H1 (cell line): Measurements from ENCODE around the gene AREG. TPM values are rescaled to one million over a fixed set of nuclear protein-coding genes. Genes with fewer than 3 reads are reported as not detected.

Experiments used
- CTCF ChIA-PET: fragments of 300-600 bp; sonication (Branson Sonifier 250); formaldehyde crosslinking; loops from one replicate; lab custom pipeline; 2021; ENCODE audit not compliant: partially characterized antibody; lab: Charles Lee
- POLR2A ChIA-PET: fragments of 300-600 bp; sonication (Branson Sonifier 250); formaldehyde crosslinking; loops from one replicate; lab custom pipeline; 2021; ENCODE audit warnings: inconsistent platforms; ENCODE audit not compliant: partially characterized antibody; lab: Charles Lee
- DNase-seq, 2 experiments: peaks; one replicate each; pipeline versions ENCODE4 v3.0.0 to v3.0.0-alpha.2; 2010 to 2022; ENCODE audit warnings: low spot score in 2 of 2, low read depth in 1 of 2, mixed read lengths in 1 of 2
- FAIRE-seq: peaks from 2 replicates; lab custom pipeline; 2011; peaks lifted over from hg19 to GRCh38; lab: Jason Lieb, UNC
- H2AFZ ChIP-seq: 2 replicates; pipeline ENCODE4 v1.8.1; 2012; ENCODE audit warnings: low read length, inconsistent platforms
- H2AK5ac ChIP-seq: 2 replicates; pipeline ENCODE4 v1.6.1; 2013; ENCODE audit warnings: low read depth, low read length
- H2BK120ac ChIP-seq: replicated peaks from 2 replicates; pipeline ENCODE3; 2013; ENCODE audit warnings: low read depth, low read length, inconsistent platforms
- H2BK12ac ChIP-seq: 2 replicates; pipeline ENCODE4 v1.6.1; 2013; ENCODE audit warnings: low read depth, low read length
- H2BK15ac ChIP-seq: 2 replicates; pipeline ENCODE4 v1.6.1; 2013; ENCODE audit warnings: low read length
- H2BK20ac ChIP-seq: 2 replicates; pipeline ENCODE4 v1.6.1; 2013; ENCODE audit warnings: low read length
- H2BK5ac ChIP-seq: 2 replicates; pipeline ENCODE4 v1.6.1; 2013; ENCODE audit warnings: low read depth, low read length
- H3K14ac ChIP-seq: 2 replicates; pipeline ENCODE4 v1.6.1; 2013; ENCODE audit warnings: inconsistent platforms; ENCODE audit not compliant: insufficient read length
- H3K18ac ChIP-seq: 2 replicates; pipeline ENCODE4 v1.6.1; 2013; ENCODE audit warnings: low read length; ENCODE audit errors: extremely low read depth
- H3K23ac ChIP-seq: 2 replicates; pipeline ENCODE4 v1.6.1; 2013; ENCODE audit warnings: inconsistent platforms; ENCODE audit not compliant: insufficient read length
- H3K23me2 ChIP-seq: 2 replicates; pipeline ENCODE4 v1.6.1; 2013; ENCODE audit warnings: low read depth, low read length
- H3K27ac ChIP-seq: 2 replicates; pipeline ENCODE4 v1.6.1; 2011; ENCODE audit warnings: low read depth, low read length, inconsistent platforms
- H3K27me3 ChIP-seq, 4 experiments: replicated peaks in 1 of 4; 1 replicate in 1 of 4; 2 replicates in 3 of 4; pipeline versions ENCODE4 v1.6.1 to v1.8.1; 2011 to 2013; ENCODE audit warnings: low read length in 3 of 4, mild to moderate bottlenecking in 3 of 4, inconsistent platforms in 2 of 4, mixed read lengths in 2 of 4, moderate library complexity in 1 of 4; ENCODE audit not compliant: control insufficient read depth in 3 of 4, insufficient read depth in 3 of 4; ENCODE audit errors: extremely low read depth in 1 of 4
- H3K36me3 ChIP-seq, 4 experiments: 2 replicates each; pipeline versions ENCODE4 v1.6.1 to v1.8.1; 2011 to 2013; ENCODE audit warnings: mild to moderate bottlenecking in 4 of 4, low read length in 3 of 4, moderate library complexity in 2 of 4, control low read depth in 1 of 4, inconsistent platforms in 1 of 4; ENCODE audit not compliant: insufficient read depth in 4 of 4, control insufficient read depth in 2 of 4
- H3K4ac ChIP-seq: replicated peaks from 2 replicates; pipeline ENCODE3; 2013; ENCODE audit warnings: low read length, low read depth, mixed read lengths, inconsistent platforms; ENCODE audit not compliant: insufficient read length
- H3K4me1 ChIP-seq, 4 experiments: replicated peaks in 1 of 4; 1 replicate in 1 of 4; 2 replicates in 3 of 4; pipeline versions ENCODE4 v1.6.1 to v1.8.1; 2011 to 2013; ENCODE audit warnings: low read length in 3 of 4, inconsistent platforms in 2 of 4, mixed read lengths in 1 of 4; ENCODE audit not compliant: insufficient read depth in 4 of 4, control insufficient read depth in 3 of 4
- H3K4me2 ChIP-seq, 2 experiments: 2 replicates each; pipeline versions ENCODE4 v1.6.1 to v1.8.1; 2011 to 2013; ENCODE audit warnings: low read depth in 2 of 2, low read length in 2 of 2, control low read depth in 1 of 2, inconsistent platforms in 1 of 2, mild to moderate bottlenecking in 1 of 2; ENCODE audit not compliant: insufficient read depth in 1 of 2
- H3K4me3 ChIP-seq, 4 experiments: fragments of 200-600, 300-600 bp in 1 of 4; sonication (generic), shearing (Covaris generic), sonication (Bioruptor Twin) in 1 of 4; 2 replicates each; pipeline versions ENCODE4 v1.5.1 to v1.8.1; 2011 to 2016; ENCODE audit warnings: low read length in 4 of 4, low read depth in 3 of 4, control low read depth in 2 of 4, inconsistent platforms in 2 of 4, mild to moderate bottlenecking in 2 of 4, mixed read lengths in 1 of 4, moderate library complexity in 1 of 4; ENCODE audit not compliant: insufficient read depth in 2 of 4; ENCODE audit errors: extremely low read depth in 1 of 4
- H3K56ac ChIP-seq: replicated peaks from 2 replicates; pipeline ENCODE3; 2013; ENCODE audit warnings: low read depth, mild to moderate bottlenecking, mixed read lengths, low read length, inconsistent platforms; ENCODE audit not compliant: insufficient read length
- H3K79me1 ChIP-seq: 2 replicates; pipeline ENCODE4 v1.6.1; 2013; ENCODE audit warnings: low read depth, low read length, control low read depth
- H3K79me2 ChIP-seq, 2 experiments: 2 replicates each; pipeline versions ENCODE4 v1.6.1 to v1.8.1; 2012 to 2013; ENCODE audit warnings: low read length in 2 of 2, mild to moderate bottlenecking in 2 of 2, inconsistent platforms in 1 of 2; ENCODE audit not compliant: insufficient read depth in 2 of 2, control insufficient read depth in 1 of 2
- H3K9ac ChIP-seq, 4 experiments: replicated peaks in 1 of 4; 1 replicate in 1 of 4; 2 replicates in 3 of 4; pipeline versions ENCODE4 v1.6.1 to v1.8.1; 2011 to 2013; ENCODE audit warnings: low read depth in 3 of 4, low read length in 3 of 4, control low read depth in 2 of 4, mild to moderate bottlenecking in 2 of 4, moderate library complexity in 2 of 4, inconsistent platforms in 1 of 4; ENCODE audit errors: extremely low read depth in 1 of 4
- H3K9me3 ChIP-seq, 2 experiments: 2 replicates each; pipeline versions ENCODE4 v1.6.1 to v1.8.1; 2012 to 2013; ENCODE audit warnings: mild to moderate bottlenecking in 2 of 2, moderate library complexity in 2 of 2, control low read depth in 1 of 2, inconsistent platforms in 1 of 2, low read depth in 1 of 2, low read length in 1 of 2, mixed read lengths in 1 of 2; ENCODE audit not compliant: insufficient read depth in 2 of 2
- H4K20me1 ChIP-seq, 2 experiments: replicated peaks in 1 of 2; 2 replicates each; pipeline versions ENCODE3 to v1.8.1; 2011 to 2013; ENCODE audit warnings: inconsistent platforms in 2 of 2, low read length in 2 of 2, mild to moderate bottlenecking in 1 of 2; ENCODE audit not compliant: insufficient read depth in 2 of 2, control insufficient read depth in 1 of 2
- H4K5ac ChIP-seq: 2 replicates; pipeline ENCODE4 v1.6.1; 2013; ENCODE audit warnings: low read length, low read depth, mixed read lengths, inconsistent platforms; ENCODE audit not compliant: insufficient read length
- H4K8ac ChIP-seq: 2 replicates; pipeline ENCODE4 v1.8.0; 2013; ENCODE audit warnings: mild to moderate bottlenecking, moderate library complexity, low read length, inconsistent platforms; ENCODE audit not compliant: insufficient read depth; ENCODE audit errors: extremely low read depth
- H4K91ac ChIP-seq: replicated peaks from 2 replicates; pipeline ENCODE3; 2013; ENCODE audit warnings: low read length, mixed read lengths, inconsistent platforms; ENCODE audit not compliant: insufficient read length
- CBX8 ChIP-seq: fragments of 300-800, 300-1000 bp; sonication (generic); IDR thresholded peaks from 2 replicates; pipeline ENCODE4 v1.7.1; 2016; ENCODE audit warnings: low read depth, low read length, borderline replicate concordance
- CHD1 ChIP-seq: IDR thresholded peaks from 2 replicates; pipeline ENCODE4 v1.6.1; 2012; ENCODE audit warnings: low read depth, low read length, improper control_type of control experiment
- EGR1 ChIP-seq: IDR thresholded peaks from 2 replicates; pipeline ENCODE4 v1.6.1; 2011; ENCODE audit warnings: low read depth, low read length, borderline replicate concordance
- EZH2 ChIP-seq: fragments of 200-600 bp; sonication (generic); IDR thresholded peaks from 2 replicates; pipeline ENCODE4 v1.7.1; 2012; ENCODE audit warnings: low read depth, mild to moderate bottlenecking, moderate library complexity, low read length, inconsistent platforms; ENCODE audit not compliant: severe bottlenecking
- JUND ChIP-seq: IDR thresholded peaks from 2 replicates; pipeline ENCODE4 v1.6.1; 2011; ENCODE audit warnings: mild to moderate bottlenecking, improper control_type of control experiment, low read length
- PHF8 ChIP-seq: fragments of 200-600 bp; sonication (generic); conservative IDR thresholded peaks from 2 replicates; pipeline ENCODE4 v1.7.1; 2012; ENCODE audit warnings: low read depth, mild to moderate bottlenecking, inconsistent platforms, low read length, moderate library complexity
- POLR2A ChIP-seq, 2 experiments: IDR thresholded peaks; 1 replicate in 1 of 2; 2 replicates in 1 of 2; pipeline ENCODE4 v1.6.1; 2011; ENCODE audit warnings: low read depth in 2 of 2, low read length in 2 of 2, mild to moderate bottlenecking in 2 of 2; ENCODE audit errors: control extremely low read depth in 1 of 2
- RAD21 ChIP-seq, 2 experiments: IDR thresholded peaks in 1 of 2; conservative IDR thresholded peaks in 1 of 2; 2 replicates each; pipeline ENCODE4 v1.6.1; 2011; ENCODE audit warnings: low read depth in 2 of 2, low read length in 2 of 2, improper control_type of control experiment in 1 of 2, inconsistent platforms in 1 of 2, mild to moderate bottlenecking in 1 of 2, moderate library complexity in 1 of 2
- RBBP5 ChIP-seq: IDR thresholded peaks from 2 replicates; pipeline ENCODE4 v1.7.1; 2012; ENCODE audit warnings: low read depth, mild to moderate bottlenecking, inconsistent platforms, low read length, moderate library complexity, borderline replicate concordance
- RNF2 ChIP-seq: fragments of 200-900, 300-1000 bp; sonication (generic); IDR thresholded peaks from 2 replicates; pipeline ENCODE4 v1.7.1; 2016; ENCODE audit warnings: borderline replicate concordance, low read depth, mild to moderate bottlenecking, antibody characterized with exemption, low read length; ENCODE audit not compliant: poor library complexity, severe bottlenecking; ENCODE audit errors: missing control alignments
- SIRT6 ChIP-seq: IDR thresholded peaks from one replicate; pipeline ENCODE4 v1.7.1; 2012; ENCODE audit warnings: low read length, inconsistent platforms
- SP2 ChIP-seq: IDR thresholded peaks from 2 replicates; pipeline ENCODE4 v1.6.1; 2012; ENCODE audit warnings: mild to moderate bottlenecking, low read length, inconsistent platforms
- SP4 ChIP-seq: IDR thresholded peaks from 2 replicates; pipeline ENCODE4 v1.6.1; 2012; ENCODE audit warnings: low read length, inconsistent platforms
- SUZ12 ChIP-seq: fragments of 200-600 bp; sonication (generic); IDR thresholded peaks from 2 replicates; pipeline ENCODE4 v1.6.1; 2012; ENCODE audit warnings: mild to moderate bottlenecking, inconsistent platforms, low read length, moderate library complexity, mixed read lengths
- TBP ChIP-seq: IDR thresholded peaks from 2 replicates; pipeline ENCODE4 v1.6.1; 2011; ENCODE audit warnings: low read depth, low read length, improper control_type of control experiment
- TCF12 ChIP-seq: IDR thresholded peaks from 2 replicates; pipeline ENCODE4 v1.6.1; 2011; ENCODE audit warnings: low read depth, mild to moderate bottlenecking, low read length
- WGBS, 2 experiments: shearing (Covaris generic) in 1 of 2; methylation state at CpG; one replicate each; pipeline versions ENCODE4 v1.1.6 to v1.1.7; 2013 to 2015; ENCODE audit warnings: low lambda C conversion rate in 2 of 2, mixed read lengths in 2 of 2, inconsistent platforms in 1 of 2, low coverage in 1 of 2, missing lambda C conversion rate in 1 of 2; ENCODE audit not compliant: insufficient replicate concordance in 2 of 2, insufficient coverage in 1 of 2, insufficient read length in 1 of 2; ENCODE audit errors: extremely low coverage in 1 of 2, missing lambda C conversion rate in 1 of 2; 5-methylcytosine and 5-hydroxymethylcytosine counted together
- polyA plus RNA-seq, 7 experiments: library from polyadenylated mRNA; depleted of rRNA in 3 of 7; stranded (reverse) in 5 of 7; unstranded in 2 of 7; fragments of >200 nt in 5 of 7; fragments of 200-250 nt in 2 of 7; gene quantifications; 1 replicate in 5 of 7; 2 replicates in 1 of 7; 4 replicates in 1 of 7; pipeline versions ENCODE4 v1.2.1 to v1.2.3, GENCODE V29; 2011 to 2013; ENCODE audit warnings: missing spikeins in 2 of 7, mixed read lengths in 2 of 7
- total RNA-seq: library from RNA; stranded (reverse); fragmentation: NEBNext Ultra II Directional; extraction: Animal tissue kit (Norgen Biotek cat#: 25700); gene quantifications from 2 replicates; pipeline ENCODE4 v1.2.1, GENCODE V29; 2021

Gene AREG
- total and polyA plus RNA-seq, 2 of the 8 experiments (the other 6 are each of a cell fraction or from before 2014, with no cell fraction given), result not detected

DNA sequence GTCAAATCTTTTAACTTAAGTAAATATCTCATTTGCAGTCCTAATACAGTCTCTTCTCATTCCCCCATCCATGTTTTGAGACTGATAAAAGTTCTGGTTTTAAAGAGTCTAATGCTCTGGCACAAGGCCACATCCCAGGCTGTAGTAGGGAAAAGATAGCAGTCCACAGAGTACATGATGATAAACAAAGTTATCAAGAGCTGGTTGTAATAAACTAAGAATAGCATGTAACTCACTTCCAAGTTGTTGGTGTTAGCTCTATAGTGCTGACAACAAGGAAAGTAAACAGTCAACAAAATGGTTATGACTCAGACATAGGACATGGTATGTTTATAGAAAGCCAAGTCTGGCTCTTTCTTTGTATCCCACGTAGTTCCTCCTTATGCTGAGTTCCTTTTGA is 21.8 kb upstream of the AREG start:
- no peak overlapping the region for H2BK15ac ChIP-seq
- H3K56ac ChIP-seq, result no peak overlapping the region
- no peaks in the 10 kb centered on the region for H3K79me1 ChIP-seq
- POLR2A ChIA-PET, result no interaction called here
- H4K20me1 ChIP-seq, result no peaks in the 10 kb centered on the region
- H3K9me3 ChIP-seq, result no peaks in the 10 kb centered on the region; a peak in 1 of 4 replicates
- DNase-seq, result no peak
- H3K4me2 ChIP-seq, result no peak overlapping the region
- FAIRE-seq, result no peak
- CTCF ChIA-PET, result no interaction called here
- no peak overlapping the region for H4K5ac ChIP-seq
- H3K79me2 ChIP-seq, result no peaks in the 10 kb centered on the region
- H3K4ac ChIP-seq, result no peak overlapping the region
- no peak overlapping the region for H4K8ac ChIP-seq
- H3K27me3 ChIP-seq, result no peaks in the 10 kb centered on the region
- H2BK5ac ChIP-seq, result no peak overlapping the region
- no peak overlapping the region for H3K9ac ChIP-seq
- no peak overlapping the region for H2AFZ ChIP-seq
- no peak overlapping the region for H3K27ac ChIP-seq
- H4K91ac ChIP-seq, result no peak overlapping the region
- H2BK20ac ChIP-seq, result no peak overlapping the region
- no peak for TF ChIP-seq SUZ12
- TF ChIP-seq CBX8, result no peak
- no peak for TF ChIP-seq PHF8
- no peak for TF ChIP-seq JUND
- TF ChIP-seq CHD1, result no peak
- TF ChIP-seq SIRT6, result no peak
- TF ChIP-seq TBP, result no peak
- TF ChIP-seq SP4, result no peak
- no peak for TF ChIP-seq TCF12
- no peak for TF ChIP-seq EGR1
- TF ChIP-seq RAD21 (IDR thresholded peaks at IDR 0.05 in 1 of 2, conservative IDR thresholded peaks at IDR 0.05 in 1 of 2; ENCODE audit: low read depth in 2 of 2, low read length in 2 of 2), result no peak
- TF ChIP-seq SP2, result no peak
- no peak for TF ChIP-seq RBBP5
- no peak for TF ChIP-seq POLR2A (IDR thresholded peaks at IDR 0.05; ENCODE audit: control extremely low read depth in 1 of 2, low read depth in 2 of 2, low read length in 2 of 2)
- TF ChIP-seq RNF2, result no peak
- no peak for TF ChIP-seq EZH2
- 21% methylated on average over 1 of the region's 1 CpG; no CpG with 5 or more reads in 1 of the 2 experiments for WGBS, 2 experiments
- no peak overlapping the region for H3K18ac ChIP-seq
- no peak overlapping the region for H3K4me3 ChIP-seq
- no peak overlapping the region for H2BK12ac ChIP-seq
- H2BK120ac ChIP-seq, result no peak overlapping the region
- no peak overlapping the region for H3K14ac ChIP-seq
- H2AK5ac ChIP-seq, result no peak overlapping the region
- no peaks in the 10 kb centered on the region; the same call in 1 of the 2 replicates for H3K23me2 ChIP-seq
- H3K4me1 ChIP-seq, result no peaks in the 10 kb centered on the region
- H3K23ac ChIP-seq, result no peak overlapping the region
- no peaks in the 10 kb centered on the region for H3K36me3 ChIP-seq
